ENCODE measurements around the gene THUMPD3.
A peak's percentile ranks its signal among the peaks of the same experiment; 100 is the strongest.

THUMPD3 gene

GRCh38 chr3:9414826-9415225 is 52.0 kb downstream of the THUMPD3 start:
- TF ChIP-seq, protein P1, sequence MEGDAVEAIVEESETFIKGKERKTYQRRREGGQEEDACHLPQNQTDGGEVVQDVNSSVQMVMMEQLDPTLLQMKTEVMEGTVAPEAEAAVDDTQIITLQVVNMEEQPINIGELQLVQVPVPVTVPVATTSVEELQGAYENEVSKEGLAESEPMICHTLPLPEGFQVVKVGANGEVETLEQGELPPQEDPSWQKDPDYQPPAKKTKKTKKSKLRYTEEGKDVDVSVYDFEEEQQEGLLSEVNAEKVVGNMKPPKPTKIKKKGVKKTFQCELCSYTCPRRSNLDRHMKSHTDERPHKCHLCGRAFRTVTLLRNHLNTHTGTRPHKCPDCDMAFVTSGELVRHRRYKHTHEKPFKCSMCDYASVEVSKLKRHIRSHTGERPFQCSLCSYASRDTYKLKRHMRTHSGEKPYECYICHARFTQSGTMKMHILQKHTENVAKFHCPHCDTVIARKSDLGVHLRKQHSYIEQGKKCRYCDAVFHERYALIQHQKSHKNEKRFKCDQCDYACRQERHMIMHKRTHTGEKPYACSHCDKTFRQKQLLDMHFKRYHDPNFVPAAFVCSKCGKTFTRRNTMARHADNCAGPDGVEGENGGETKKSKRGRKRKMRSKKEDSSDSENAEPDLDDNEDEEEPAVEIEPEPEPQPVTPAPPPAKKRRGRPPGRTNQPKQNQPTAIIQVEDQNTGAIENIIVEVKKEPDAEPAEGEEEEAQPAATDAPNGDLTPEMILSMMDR (IDR thresholded peaks at IDR 0.05; ENCODE audit: insufficient read depth, low read depth, low read length, missing control alignments), result no peak
- no peak overlapping the region for H3K4me3 ChIP-seq (ENCODE audit: low read length)
- DNase-seq (ENCODE audit: low read depth), result no peak

GRCh38 chr3:9415485-9416138 is 52.8 kb downstream of the THUMPD3 start:
- DNase-seq (ENCODE audit: low read depth), result no peak
- TF ChIP-seq, protein P1 (IDR thresholded peaks at IDR 0.05; ENCODE audit: insufficient read depth, low read depth, low read length, missing control alignments), result no peak
- H3K4me3 ChIP-seq (ENCODE audit: low read length), result no peak overlapping the region

DNA sequence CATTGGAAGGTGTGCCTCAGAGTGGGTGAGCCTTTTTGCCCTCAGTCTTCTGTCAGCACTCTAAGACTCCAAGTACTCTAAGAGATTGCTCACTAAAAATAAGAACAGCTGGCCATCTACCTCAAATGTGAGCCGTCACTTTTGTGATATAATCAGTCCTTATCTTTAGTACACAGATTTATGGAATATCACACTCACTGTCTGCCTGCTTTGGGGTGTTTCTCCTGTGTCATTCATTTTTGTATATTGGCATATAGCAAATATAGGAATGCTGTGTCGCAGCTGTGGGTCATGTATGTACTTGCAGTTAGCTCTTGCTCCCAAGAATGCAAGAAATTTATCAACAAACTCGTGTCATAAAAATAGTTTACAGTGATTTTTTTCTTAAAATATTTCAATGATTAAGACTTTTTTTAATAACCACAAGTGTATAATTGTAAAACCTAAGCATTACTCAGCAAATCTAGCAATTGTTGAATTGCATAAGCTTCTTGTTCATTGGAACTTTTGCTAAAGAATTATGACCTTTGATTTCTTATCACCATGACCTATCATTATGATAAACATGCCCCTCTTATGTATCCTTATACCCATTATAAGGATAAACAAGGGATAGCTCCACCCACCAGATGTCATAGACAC is 53.4 kb downstream of the THUMPD3 start:
- TF ChIP-seq, protein P1 (IDR thresholded peaks at IDR 0.05; ENCODE audit: insufficient read depth, low read depth, low read length, missing control alignments), result no peak
- peak; percentile 71 for DNase-seq (ENCODE audit: low read depth)

GRCh38 chr3:9420850-9421549 is 58.1 kb downstream of the THUMPD3 start:
- DNase-seq (ENCODE audit: low read depth), result peak; percentile 58
- H3K4me3 ChIP-seq (ENCODE audit: low read length), result no peak overlapping the region
- TF ChIP-seq, protein P1 (IDR thresholded peaks at IDR 0.05; ENCODE audit: insufficient read depth, low read depth, low read length, missing control alignments), result no peak

More for the DNA sequence above, 53.4 kb downstream of the THUMPD3 start:
- no peak overlapping the region for H3K4me3 ChIP-seq (ENCODE audit: low read length)

- TF ChIP-seq, protein P1 (IDR thresholded peaks at IDR 0.05; ENCODE audit: insufficient read depth, low read depth, low read length, missing control alignments), result peak; percentile 64
- DNase-seq (ENCODE audit: low read depth), result peak; percentile 98
- no peak overlapping the region for H3K4me3 ChIP-seq (ENCODE audit: low read length)
These were observed 60.0 kb downstream of the THUMPD3 start for GRCh38 chr3:9422712-9423424.

GRCh38 chr3:9428411-9428810 is 65.6 kb downstream of the THUMPD3 start:
- no peak for DNase-seq (ENCODE audit: low read depth)
- TF ChIP-seq, protein P1 (IDR thresholded peaks at IDR 0.05; ENCODE audit: insufficient read depth, low read depth, low read length, missing control alignments), result no peak
- no peak overlapping the region for H3K4me3 ChIP-seq (ENCODE audit: low read length)
